Rectal smooth muscle tissue (tissue), 1 donor: ENCODE results near the gene MAPK4.

Experiments
- H3K27ac ChIP-seq: one replicate; pipeline ENCODE4 v1.7.0; 2013; ENCODE audit warnings: low read depth, low read length, inconsistent platforms
- H3K27me3 ChIP-seq: one replicate; pipeline ENCODE4 v1.7.0; 2013; ENCODE audit warnings: low read length; ENCODE audit not compliant: control insufficient read depth, insufficient read depth
- H3K36me3 ChIP-seq: one replicate; pipeline ENCODE4 v1.7.0; 2013; ENCODE audit warnings: low read length; ENCODE audit not compliant: control insufficient read depth, insufficient read depth
- H3K4me1 ChIP-seq: one replicate; pipeline ENCODE4 v1.7.0; 2013; ENCODE audit warnings: low read length; ENCODE audit not compliant: control insufficient read depth, insufficient read depth
- H3K4me3 ChIP-seq: one replicate; pipeline ENCODE4 v1.7.0; 2013; ENCODE audit warnings: low read length
- H3K9ac ChIP-seq: one replicate; pipeline ENCODE4 v1.7.0; 2013; ENCODE audit warnings: low read length

Gene MAPK4

GRCh38 chr18:50630895-50631294 lies 71.0 kb downstream of the MAPK4 start:
- no peak overlapping the region for H3K27ac ChIP-seq
- no peaks in the 10 kb centered on the region for H3K36me3 ChIP-seq

GRCh38 chr18:50632895-50633515 lies 73.1 kb downstream of the MAPK4 start:
- Histone ChIP-seq H3K4me1 (peaks cover 13% of the 10 kb centered on the region), H3K27ac (peak overlapping the region; percentile 53), H3K27me3 (no peaks in the 10 kb centered on the region), H3K36me3 (no peaks in the 10 kb centered on the region), H3K9ac (no peak overlapping the region), H3K4me3 (no peak overlapping the region)

More at GRCh38 chr18:50630895-50631294, 71.0 kb downstream of the MAPK4 start:
- Histone ChIP-seq H3K9ac (no peak overlapping the region), H3K4me1 (peaks cover 13% of the 10 kb centered on the region), H3K4me3 (no peak overlapping the region), H3K27me3 (no peaks in the 10 kb centered on the region)

GRCh38 chr18:50633992-50634391 lies 74.1 kb downstream of the MAPK4 start:
- peaks cover 22% of the 10 kb centered on the region for H3K4me1 ChIP-seq
- H3K27me3 ChIP-seq = no peaks in the 10 kb centered on the region
- no peak overlapping the region for H3K9ac ChIP-seq
- no peak overlapping the region for H3K4me3 ChIP-seq
- peak overlapping the region; percentile 53 for H3K27ac ChIP-seq
- H3K36me3 ChIP-seq = no peaks in the 10 kb centered on the region

GRCh38 chr18:50636366-50637057 lies 76.6 kb downstream of the MAPK4 start:
- Histone ChIP-seq H3K4me1 (peaks cover 17% of the 10 kb centered on the region), H3K27me3 (no peaks in the 10 kb centered on the region), H3K27ac (no peak overlapping the region), H3K4me3 (no peak overlapping the region), H3K36me3 (no peaks in the 10 kb centered on the region), H3K9ac (no peak overlapping the region)

- Histone ChIP-seq H3K4me3 (no peak overlapping the region), H3K4me1 (peaks cover 10% of the 10 kb centered on the region), H3K9ac (no peak overlapping the region), H3K36me3 (no peaks in the 10 kb centered on the region), H3K27ac (peak overlapping the region; percentile 40), H3K27me3 (no peaks in the 10 kb centered on the region)
Measured at GRCh38 chr18:50638016-50638883, 78.4 kb downstream of the MAPK4 start.

GRCh38 chr18:50638884-50639420 lies 79.1 kb downstream of the MAPK4 start:
- Histone ChIP-seq H3K4me3 (no peak overlapping the region), H3K9ac (no peak overlapping the region), H3K36me3 (no peaks in the 10 kb centered on the region), H3K27ac (peak overlapping the region; percentile 40), H3K27me3 (no peaks in the 10 kb centered on the region), H3K4me1 (peaks cover 10% of the 10 kb centered on the region)

- no peaks in the 10 kb centered on the region for H3K36me3 ChIP-seq
- H3K4me3 ChIP-seq = no peak overlapping the region
- H3K4me1 ChIP-seq = peaks cover 10% of the 10 kb centered on the region
- no peak overlapping the region for H3K27ac ChIP-seq
- no peaks in the 10 kb centered on the region for H3K27me3 ChIP-seq
- no peak overlapping the region for H3K9ac ChIP-seq
Measured at GRCh38 chr18:50639711-50640110, 79.8 kb downstream of the MAPK4 start.

- no peak overlapping the region for H3K27ac ChIP-seq
- H3K36me3 ChIP-seq = no peaks in the 10 kb centered on the region
- no peaks in the 10 kb centered on the region for H3K27me3 ChIP-seq
- H3K4me3 ChIP-seq = no peak overlapping the region
- H3K4me1 ChIP-seq = peaks cover 18% of the 10 kb centered on the region
- no peak overlapping the region for H3K9ac ChIP-seq
Measured at GRCh38 chr18:50642439-50642838, 82.6 kb downstream of the MAPK4 start.

GRCh38 chr18:50644146-50644545 lies 84.3 kb downstream of the MAPK4 start:
- no peak overlapping the region for H3K4me3 ChIP-seq
- H3K9ac ChIP-seq = no peak overlapping the region
- H3K27ac ChIP-seq = no peak overlapping the region
- no peaks in the 10 kb centered on the region for H3K36me3 ChIP-seq
- no peaks in the 10 kb centered on the region for H3K27me3 ChIP-seq
- H3K4me1 ChIP-seq = peaks cover 16% of the 10 kb centered on the region

GRCh38 chr18:50644807-50645206 lies 84.9 kb downstream of the MAPK4 start:
- H3K27me3 ChIP-seq = no peaks in the 10 kb centered on the region
- no peak overlapping the region for H3K4me3 ChIP-seq
- H3K4me1 ChIP-seq = peaks cover 21% of the 10 kb centered on the region
- no peak overlapping the region for H3K9ac ChIP-seq
- H3K36me3 ChIP-seq = no peaks in the 10 kb centered on the region
- H3K27ac ChIP-seq = no peak overlapping the region

- Histone ChIP-seq H3K4me3 (no peak overlapping the region), H3K9ac (no peak overlapping the region), H3K36me3 (no peaks in the 10 kb centered on the region), H3K27ac (peak overlapping the region; percentile 86), H3K27me3 (no peaks in the 10 kb centered on the region), H3K4me1 (peaks cover 42% of the 10 kb centered on the region)
Measured at GRCh38 chr18:50647237-50647636, 87.3 kb downstream of the MAPK4 start.

- H3K27ac ChIP-seq = peak overlapping the region; percentile 86
- H3K9ac ChIP-seq = no peak overlapping the region
Measured at GRCh38 chr18:50647792-50648191, 87.9 kb downstream of the MAPK4 start.

More at GRCh38 chr18:50647792-50648191, 87.9 kb downstream of the MAPK4 start:
- no peaks in the 10 kb centered on the region for H3K36me3 ChIP-seq
- H3K4me1 ChIP-seq = peaks cover 42% of the 10 kb centered on the region
- no peaks in the 10 kb centered on the region for H3K27me3 ChIP-seq
- H3K4me3 ChIP-seq = no peak overlapping the region
